Activated CD8-positive, alpha-beta memory T cell treated with anti-CD3 and anti-CD28 coated beads for 36 hours (primary cell): ENCODE data around the gene GOLGA6L25. TPM values are rescaled to one million over a fixed set of nuclear protein-coding genes. Genes with fewer than 3 reads are reported as not detected.
"Not testable (repeated sequence)": the region's sequence is repeated elsewhere in the genome, so short reads cannot be mapped to it uniquely, and the experiment has no call there.

ENCODE experiments used
- CTCF ChIA-PET: fragments of 350-600 bp; sonication (Branson Sonifier 250); formaldehyde crosslinking; loops from one replicate; lab custom pipeline; 2021; ENCODE audit warnings: antibody characterized with exemption; lab: Charles Lee
- POLR2A ChIA-PET: fragments of 350-600 bp; sonication (Branson Sonifier 250); formaldehyde crosslinking; loops from one replicate; lab custom pipeline; 2021; ENCODE audit warnings: antibody characterized with exemption; lab: Charles Lee
- total RNA-seq, 2 experiments: library from RNA; stranded (reverse); gene quantifications; one replicate each; pipeline ENCODE4 v1.2.3, GENCODE V29; 2021

The GOLGA6L25 gene
- total RNA-seq: not detected

- CTCF ChIA-PET, POLR2A ChIA-PET: not testable (repeated sequence)
Measured at GRCh38 chr15:28553268-28553667, at the start of gene GOLGA6L25. TSS of gene GOLGA6L25 (plus strand) at chr15:28553568. CDS start at chr15:28553629, 61 bp downstream.

DNA sequence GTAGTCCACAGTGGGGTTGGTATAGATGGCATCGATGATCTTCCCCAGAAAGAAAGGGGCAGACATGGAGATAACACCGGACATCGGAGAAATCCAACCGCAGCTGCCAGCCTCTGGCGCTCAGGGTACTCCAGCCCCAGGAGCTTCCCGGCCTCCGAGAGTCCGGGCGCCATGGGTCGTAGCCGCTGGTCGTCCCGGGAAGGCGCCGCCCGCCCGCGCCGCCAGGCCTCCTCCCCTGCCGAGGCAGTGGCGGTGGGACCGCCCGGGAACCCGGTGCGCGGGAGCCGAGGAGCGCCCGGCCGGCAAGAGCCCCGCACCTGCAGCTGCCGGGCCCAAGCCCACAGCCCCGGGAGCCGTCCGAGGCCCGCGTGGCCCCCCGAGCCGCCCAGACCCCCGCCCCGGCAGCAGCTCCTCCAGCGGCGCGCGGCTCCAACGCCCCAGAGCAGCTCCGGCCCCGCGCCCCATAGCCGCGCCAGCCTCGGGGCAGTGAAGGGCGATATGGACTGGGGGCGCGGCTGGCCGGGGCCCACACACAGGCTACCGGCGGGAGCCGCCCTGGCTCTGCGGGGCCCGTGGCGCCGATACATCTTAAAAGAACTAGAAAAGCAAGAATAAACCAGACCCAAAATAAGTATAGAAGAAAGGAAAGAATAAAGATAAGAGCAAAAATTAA lies 45.0 kb upstream of the GOLGA6L25 start:
- CTCF ChIA-PET, POLR2A ChIA-PET: not testable (repeated sequence)

- CTCF ChIA-PET, POLR2A ChIA-PET: not testable (repeated sequence)
Measured at GRCh38 chr15:28514128-28514527, 39.2 kb upstream of the GOLGA6L25 start.

- POLR2A ChIA-PET, CTCF ChIA-PET: not testable (repeated sequence)
Measured at GRCh38 chr15:28515208-28515607, 38.2 kb upstream of the GOLGA6L25 start.

- POLR2A ChIA-PET, CTCF ChIA-PET: not testable (repeated sequence)
Measured at GRCh38 chr15:28532954-28533353, 20.4 kb upstream of the GOLGA6L25 start, which contains the start of gene GOLGA8G. TSS of gene GOLGA8G (minus strand) at chr15:28532971. CDS start at chr15:28532909, 62 bp downstream.

DNA sequence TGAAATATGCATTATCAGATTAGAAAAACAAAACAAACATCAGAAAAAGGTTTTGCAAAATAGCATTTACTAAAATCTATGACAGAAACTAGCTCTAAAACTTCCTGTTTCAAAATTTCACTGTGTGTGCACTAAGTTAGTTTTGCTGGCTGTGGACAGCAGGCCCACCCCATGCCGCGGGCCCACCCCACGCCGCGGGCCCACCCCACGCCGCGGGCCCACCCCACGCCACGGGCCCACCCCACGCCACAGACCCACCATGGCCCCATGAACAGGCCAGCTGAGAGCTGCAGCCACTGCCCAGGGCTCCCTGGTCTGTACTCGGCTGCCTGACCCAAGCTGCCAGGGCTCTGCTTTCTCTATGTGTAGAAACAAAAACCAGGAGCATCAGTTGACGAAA lies 20.0 kb downstream of the GOLGA6L25 start:
- POLR2A ChIA-PET, CTCF ChIA-PET: not testable (repeated sequence)

GRCh38 chr15:28588977-28589606 lies 35.7 kb downstream of the GOLGA6L25 start:
- CTCF ChIA-PET, POLR2A ChIA-PET: not testable (repeated sequence)

DNA sequence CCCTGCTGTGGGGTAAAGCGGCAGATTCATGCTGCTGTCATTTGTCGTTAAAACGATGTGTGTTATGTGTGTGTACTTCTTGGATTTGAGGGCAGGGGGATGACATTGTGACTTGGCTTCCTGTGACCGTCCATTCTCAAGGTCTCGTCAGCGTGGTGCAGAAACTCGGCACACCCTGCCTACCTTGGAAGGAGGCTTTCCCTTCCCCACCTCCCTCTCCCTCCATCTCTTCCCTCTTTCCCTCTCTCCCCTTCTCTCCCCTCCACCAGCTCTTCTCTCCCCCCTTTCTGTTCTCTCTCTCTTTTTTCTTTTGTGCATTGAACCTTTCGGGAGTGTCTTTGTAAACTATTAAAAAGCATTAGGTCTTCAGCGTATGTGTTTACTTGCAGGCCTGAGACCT lies 36.4 kb downstream of the GOLGA6L25 start:
- POLR2A ChIA-PET, CTCF ChIA-PET: not testable (repeated sequence)

DNA sequence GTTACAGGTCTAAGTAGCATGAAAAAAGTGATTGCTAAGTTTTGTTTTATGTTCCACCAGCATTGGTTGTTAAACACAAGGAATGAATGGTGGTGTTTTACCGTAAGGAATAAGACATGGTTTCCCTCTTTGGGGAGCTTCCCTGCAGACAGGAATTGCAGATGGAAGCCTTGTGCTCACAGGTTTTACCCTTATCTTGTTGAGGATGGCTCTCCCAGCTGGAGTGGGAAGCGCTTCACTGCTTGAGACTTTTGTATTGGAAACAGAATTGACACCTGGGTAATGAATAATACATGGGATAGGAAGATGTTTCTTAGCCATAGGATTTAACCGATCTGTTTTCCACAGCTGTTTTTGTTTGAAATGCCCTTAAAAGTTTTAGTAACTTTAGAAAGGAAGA lies 39.0 kb downstream of the GOLGA6L25 start:
- CTCF ChIA-PET, POLR2A ChIA-PET: not testable (repeated sequence)

- POLR2A ChIA-PET, CTCF ChIA-PET: not testable (repeated sequence)
Measured at GRCh38 chr15:28593424-28594129, 40.2 kb downstream of the GOLGA6L25 start.

DNA sequence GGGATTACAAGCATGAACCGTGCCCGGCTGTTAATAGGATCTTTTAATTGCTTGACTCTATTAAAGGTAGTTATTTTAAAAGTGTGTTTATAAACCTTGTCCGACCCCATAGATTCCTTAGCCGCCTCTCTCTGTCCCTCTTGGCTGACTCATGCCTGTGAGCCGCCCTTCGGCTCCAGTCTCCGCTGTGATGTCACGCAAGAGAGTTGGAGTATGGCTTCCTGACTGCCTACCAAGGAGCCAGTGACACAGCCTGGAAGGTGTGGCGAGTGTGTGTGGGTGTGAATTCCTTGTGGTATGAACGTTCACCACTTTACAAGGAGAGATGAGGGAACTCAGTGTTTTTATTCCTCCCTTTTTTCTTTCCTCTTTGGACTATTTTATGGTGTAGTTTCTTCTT lies 44.1 kb downstream of the GOLGA6L25 start:
- CTCF ChIA-PET: not testable (repeated sequence)

DNA sequence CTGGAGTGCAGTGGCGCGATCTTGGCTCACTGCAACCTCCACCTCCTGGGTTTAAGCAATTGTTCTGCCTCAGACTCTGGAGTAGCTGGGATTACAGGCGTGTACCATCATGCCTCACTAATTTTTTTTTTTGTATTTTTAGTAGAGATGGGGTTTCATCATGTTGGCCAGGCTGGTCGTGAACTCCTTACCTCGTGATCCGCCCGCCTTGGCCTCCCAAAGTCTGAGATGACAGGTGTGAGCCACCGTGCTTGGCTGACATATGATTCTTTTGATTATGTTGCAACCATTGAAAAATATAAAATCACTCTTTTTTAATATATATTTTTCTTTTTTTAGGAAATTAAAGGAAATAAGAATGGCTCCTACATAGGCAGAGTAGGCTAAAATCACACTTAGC lies 44.8 kb downstream of the GOLGA6L25 start:
- POLR2A ChIA-PET, CTCF ChIA-PET: not testable (repeated sequence)

More for the DNA sequence above, 44.1 kb downstream of the GOLGA6L25 start:
- POLR2A ChIA-PET: not testable (repeated sequence)

GRCh38 chr15:28602152-28602551 lies 48.8 kb downstream of the GOLGA6L25 start:
- POLR2A ChIA-PET: not testable (repeated sequence)

More at GRCh38 chr15:28602152-28602551, 48.8 kb downstream of the GOLGA6L25 start:
- CTCF ChIA-PET: not testable (repeated sequence)

Other genes starting within 250 kb of the GOLGA6L25 start
- gene HERC2, start 231.4 kb upstream of the GOLGA6L25 start, total RNA-seq: 10 to 100 TPM; 31.3 to 32.8 TPM
- gene GOLGA6L24, start 195.5 kb upstream of the GOLGA6L25 start, total RNA-seq: not detected
- gene GOLGA8F, start 174.9 kb upstream of the GOLGA6L25 start, total RNA-seq: not detected
- not detected for gene GOLGA8G, start 20.6 kb upstream of the GOLGA6L25 start, total RNA-seq
- gene GOLGA8M, start 158.9 kb downstream of the GOLGA6L25 start, total RNA-seq: under 1 TPM in 1 of 2 experiments, not detected in 1; 0.67 TPM